ENCODE data around the gene COL19A1. TPM values are rescaled to one million over a fixed set of nuclear protein-coding genes. Genes with fewer than 3 reads are reported as not detected.
A peak's percentile ranks its signal among the peaks of the same experiment; 100 is the strongest.
"Not testable (repeated sequence)": the region's sequence is repeated elsewhere in the genome, so short reads cannot be mapped to it uniquely, and the experiment has no call there.

The COL19A1 gene
- polyA plus RNA-seq, 1 donor = 9.5 TPM

- DNase-seq = peak; percentile 60
Measured at GRCh38 chr6:69866770-69867638, 648 bp downstream of the COL19A1 start.

- no peak for DNase-seq
Measured at GRCh38 chr6:69867639-69867976, 1.3 kb downstream of the COL19A1 start.

- no peak for DNase-seq
Measured at GRCh38 chr6:69868252-69868804, 2.0 kb downstream of the COL19A1 start.

- DNase-seq = no peak
Measured at GRCh38 chr6:69868961-69869360, 2.6 kb downstream of the COL19A1 start.

GRCh38 chr6:69871107-69871506 lies 4.8 kb downstream of the COL19A1 start:
- DNase-seq = no peak

GRCh38 chr6:69873291-69873690 lies 6.9 kb downstream of the COL19A1 start:
- no peak for DNase-seq

GRCh38 chr6:69875715-69876114 lies 9.4 kb downstream of the COL19A1 start:
- DNase-seq = no peak

GRCh38 chr6:69878795-69879194 lies 12.4 kb downstream of the COL19A1 start:
- no peak for DNase-seq

GRCh38 chr6:69880601-69881000 lies 14.2 kb downstream of the COL19A1 start:
- no peak for DNase-seq

- no peak for DNase-seq
Measured at GRCh38 chr6:69881322-69882151, 15.2 kb downstream of the COL19A1 start.

GRCh38 chr6:69883551-69883950 lies 17.2 kb downstream of the COL19A1 start:
- DNase-seq = no peak

- no peak for DNase-seq
Measured at GRCh38 chr6:69884231-69884630, 17.9 kb downstream of the COL19A1 start.

GRCh38 chr6:69887026-69887425 lies 20.7 kb downstream of the COL19A1 start:
- DNase-seq = no peak

GRCh38 chr6:69887714-69888345 lies 21.5 kb downstream of the COL19A1 start:
- DNase-seq = no peak

- no peak for DNase-seq
Measured at GRCh38 chr6:69888482-69889233, 22.3 kb downstream of the COL19A1 start.

GRCh38 chr6:69889234-69889974 lies 23.0 kb downstream of the COL19A1 start:
- not testable (repeated sequence) for DNase-seq

- DNase-seq = not testable (repeated sequence)
Measured at GRCh38 chr6:69892561-69892960, 26.2 kb downstream of the COL19A1 start.

- not testable (repeated sequence) for DNase-seq
Measured at GRCh38 chr6:69893266-69893665, 26.9 kb downstream of the COL19A1 start.

GRCh38 chr6:69894578-69895347 lies 28.4 kb downstream of the COL19A1 start:
- DNase-seq = no peak

GRCh38 chr6:69895396-69895795 lies 29.0 kb downstream of the COL19A1 start:
- no peak for DNase-seq

- no peak for DNase-seq
Measured at GRCh38 chr6:69900869-69901268, 34.5 kb downstream of the COL19A1 start.
